ENCODE data around the gene ZMIZ1.

ZMIZ1 gene

DNA sequence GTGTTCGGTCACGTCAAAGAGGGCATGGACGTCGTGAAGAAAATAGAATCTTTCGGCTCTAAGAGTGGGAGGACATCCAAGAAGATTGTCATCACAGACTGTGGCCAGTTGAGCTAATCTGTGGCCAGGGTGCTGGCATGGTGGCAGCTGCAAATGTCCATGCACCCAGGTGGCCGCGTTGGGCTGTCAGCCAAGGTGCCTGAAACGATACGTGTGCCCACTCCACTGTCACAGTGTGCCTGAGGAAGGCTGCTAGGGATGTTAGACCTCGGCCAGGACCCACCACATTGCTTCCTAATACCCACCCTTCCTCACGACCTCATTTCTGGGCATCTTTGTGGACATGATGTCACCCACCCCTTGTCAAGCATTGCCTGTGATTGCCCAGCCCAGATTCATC, 285.0 kb downstream of the ZMIZ1 start:
- DNase-seq (ENCODE audit: low read depth) = no peak
- TF ChIP-seq MYC (IDR thresholded peaks at IDR 0.05; ENCODE audit: low read depth, low read length) (no peak), POLR2A (IDR thresholded peaks at IDR 0.05; ENCODE audit: extremely low read depth, insufficient read length) (no peak)
- TF ChIP-seq, protein P1, sequence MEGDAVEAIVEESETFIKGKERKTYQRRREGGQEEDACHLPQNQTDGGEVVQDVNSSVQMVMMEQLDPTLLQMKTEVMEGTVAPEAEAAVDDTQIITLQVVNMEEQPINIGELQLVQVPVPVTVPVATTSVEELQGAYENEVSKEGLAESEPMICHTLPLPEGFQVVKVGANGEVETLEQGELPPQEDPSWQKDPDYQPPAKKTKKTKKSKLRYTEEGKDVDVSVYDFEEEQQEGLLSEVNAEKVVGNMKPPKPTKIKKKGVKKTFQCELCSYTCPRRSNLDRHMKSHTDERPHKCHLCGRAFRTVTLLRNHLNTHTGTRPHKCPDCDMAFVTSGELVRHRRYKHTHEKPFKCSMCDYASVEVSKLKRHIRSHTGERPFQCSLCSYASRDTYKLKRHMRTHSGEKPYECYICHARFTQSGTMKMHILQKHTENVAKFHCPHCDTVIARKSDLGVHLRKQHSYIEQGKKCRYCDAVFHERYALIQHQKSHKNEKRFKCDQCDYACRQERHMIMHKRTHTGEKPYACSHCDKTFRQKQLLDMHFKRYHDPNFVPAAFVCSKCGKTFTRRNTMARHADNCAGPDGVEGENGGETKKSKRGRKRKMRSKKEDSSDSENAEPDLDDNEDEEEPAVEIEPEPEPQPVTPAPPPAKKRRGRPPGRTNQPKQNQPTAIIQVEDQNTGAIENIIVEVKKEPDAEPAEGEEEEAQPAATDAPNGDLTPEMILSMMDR (IDR thresholded peaks at IDR 0.05; ENCODE audit: low read depth, low read length) = no peak
- TF ChIP-seq, protein P2, sequence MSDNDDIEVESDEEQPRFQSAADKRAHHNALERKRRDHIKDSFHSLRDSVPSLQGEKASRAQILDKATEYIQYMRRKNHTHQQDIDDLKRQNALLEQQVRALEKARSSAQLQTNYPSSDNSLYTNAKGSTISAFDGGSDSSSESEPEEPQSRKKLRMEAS (IDR thresholded peaks at IDR 0.05; ENCODE audit: low read depth, low read length) = no peak
- H3K4me3 ChIP-seq (ENCODE audit: low read depth, low read length) = no peak overlapping the region

DNA sequence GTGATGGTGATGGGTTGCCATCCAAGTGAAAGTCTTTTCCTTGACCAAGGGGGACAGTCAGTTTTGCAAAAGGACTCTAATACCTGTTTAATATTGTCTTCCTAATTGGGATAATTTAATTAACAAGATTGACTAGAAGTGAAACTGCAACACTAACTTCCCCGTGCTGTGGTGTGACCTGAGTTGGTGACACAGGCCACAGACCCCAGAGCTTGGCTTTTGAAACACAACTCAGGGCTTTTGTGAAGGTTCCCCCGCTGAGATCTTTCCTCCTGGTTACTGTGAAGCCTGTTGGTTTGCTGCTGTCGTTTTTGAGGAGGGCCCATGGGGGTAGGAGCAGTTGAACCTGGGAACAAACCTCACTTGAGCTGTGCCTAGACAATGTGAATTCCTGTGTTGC, 285.4 kb downstream of the ZMIZ1 start:
- H3K4me3 ChIP-seq (ENCODE audit: low read depth, low read length) = no peak overlapping the region
- TF ChIP-seq MYC (IDR thresholded peaks at IDR 0.05; ENCODE audit: low read depth, low read length) (no peak), POLR2A (IDR thresholded peaks at IDR 0.05; ENCODE audit: extremely low read depth, insufficient read length) (no peak)
- TF ChIP-seq, protein P2 (IDR thresholded peaks at IDR 0.05; ENCODE audit: low read depth, low read length) = no peak
- TF ChIP-seq, protein P1 (IDR thresholded peaks at IDR 0.05; ENCODE audit: low read depth, low read length) = no peak
- DNase-seq (ENCODE audit: low read depth) = peak; percentile 76

DNA sequence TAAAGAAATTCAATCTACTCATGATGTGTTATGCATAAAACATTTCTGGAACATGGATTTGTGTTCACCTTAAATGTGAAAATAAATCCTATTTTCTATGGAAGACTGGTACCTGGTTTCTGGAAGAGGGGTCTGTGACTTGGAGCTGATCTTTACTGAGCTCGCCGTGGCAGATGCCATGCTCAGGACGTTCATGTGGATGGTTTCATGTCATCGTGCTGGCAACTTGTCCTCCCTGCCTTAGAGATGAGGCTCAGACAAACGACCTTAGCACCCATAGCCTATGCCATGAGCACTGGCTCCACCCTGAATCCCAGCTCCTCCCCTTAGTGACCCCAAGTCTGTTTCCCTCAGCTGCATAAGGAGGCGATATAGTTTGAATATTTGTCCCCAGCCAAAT, 285.8 kb downstream of the ZMIZ1 start:
- DNase-seq (ENCODE audit: low read depth) = no peak
- H3K4me3 ChIP-seq (ENCODE audit: low read depth, low read length) = peak overlapping the region; percentile 8
- TF ChIP-seq, protein P2 (IDR thresholded peaks at IDR 0.05; ENCODE audit: low read depth, low read length) = no peak
- TF ChIP-seq MYC (IDR thresholded peaks at IDR 0.05; ENCODE audit: low read depth, low read length) (no peak), POLR2A (IDR thresholded peaks at IDR 0.05; ENCODE audit: extremely low read depth, insufficient read length) (no peak)
- TF ChIP-seq, protein P1 (IDR thresholded peaks at IDR 0.05; ENCODE audit: low read depth, low read length) = no peak

DNA sequence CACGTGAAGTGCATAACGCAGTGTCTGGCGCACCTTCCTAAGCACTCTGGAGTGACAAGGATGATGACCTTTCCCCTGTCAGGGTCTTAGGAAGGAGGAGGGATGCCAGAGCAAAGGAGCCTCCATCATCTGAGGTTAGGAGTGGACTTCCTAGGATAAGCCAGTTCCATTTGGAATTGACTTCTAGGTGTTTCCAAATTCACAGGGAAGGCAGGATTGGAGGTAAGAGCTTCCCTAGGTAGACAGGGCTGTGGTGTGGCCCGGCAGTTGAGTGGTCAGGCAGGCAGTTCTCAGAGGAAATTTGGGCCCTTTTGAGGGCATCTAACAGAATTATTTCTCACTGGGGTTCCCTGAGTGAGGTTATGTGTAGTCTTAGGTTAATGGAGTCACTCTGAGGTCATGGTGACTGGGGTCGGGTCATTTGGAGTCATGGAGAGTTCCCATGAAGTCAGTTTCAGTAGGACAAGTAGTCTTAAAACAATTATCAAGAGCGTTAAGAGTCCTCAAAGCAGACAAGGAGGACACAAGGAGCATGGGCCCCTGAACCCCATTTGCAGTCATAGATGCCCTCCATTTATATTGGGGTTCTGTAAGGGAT, 286.8 kb downstream of the ZMIZ1 start:
- peak; percentile 45 for DNase-seq (ENCODE audit: low read depth)
- TF ChIP-seq, protein P1 (IDR thresholded peaks at IDR 0.05; ENCODE audit: low read depth, low read length) = no peak
- no peak for TF ChIP-seq MYC (IDR thresholded peaks at IDR 0.05; ENCODE audit: low read depth, low read length)
- H3K4me3 ChIP-seq (ENCODE audit: low read depth, low read length) = no peak overlapping the region

DNA sequence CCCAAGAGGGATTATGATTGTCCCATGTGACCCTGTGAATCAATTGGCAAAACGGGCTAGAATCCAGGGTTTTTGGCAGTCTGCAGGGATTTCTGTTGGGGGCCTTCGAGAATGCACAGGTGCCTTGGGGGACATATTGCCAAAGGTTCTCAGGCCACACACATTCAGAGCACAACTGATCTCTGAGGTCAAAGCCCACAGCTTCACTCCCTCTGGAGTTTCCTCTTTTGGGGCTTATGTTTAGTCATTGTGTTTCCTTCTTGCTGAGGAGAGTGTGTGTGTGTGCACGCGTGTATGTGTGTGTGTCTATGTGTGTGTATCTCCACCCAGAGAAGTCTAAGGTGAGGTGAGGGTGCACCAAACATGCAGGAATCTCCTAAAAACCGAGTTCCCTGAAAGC, 287.3 kb downstream of the ZMIZ1 start:
- no peak overlapping the region for H3K4me3 ChIP-seq (ENCODE audit: low read depth, low read length)
- DNase-seq (ENCODE audit: low read depth) = peak; percentile 85
- TF ChIP-seq, protein P2 (IDR thresholded peaks at IDR 0.05; ENCODE audit: low read depth, low read length) = 0 out of 2 replicates have a peak, but pooled peaks have one; percentile 20
- no peak for TF ChIP-seq POLR2A (IDR thresholded peaks at IDR 0.05; ENCODE audit: extremely low read depth, insufficient read length)

DNA sequence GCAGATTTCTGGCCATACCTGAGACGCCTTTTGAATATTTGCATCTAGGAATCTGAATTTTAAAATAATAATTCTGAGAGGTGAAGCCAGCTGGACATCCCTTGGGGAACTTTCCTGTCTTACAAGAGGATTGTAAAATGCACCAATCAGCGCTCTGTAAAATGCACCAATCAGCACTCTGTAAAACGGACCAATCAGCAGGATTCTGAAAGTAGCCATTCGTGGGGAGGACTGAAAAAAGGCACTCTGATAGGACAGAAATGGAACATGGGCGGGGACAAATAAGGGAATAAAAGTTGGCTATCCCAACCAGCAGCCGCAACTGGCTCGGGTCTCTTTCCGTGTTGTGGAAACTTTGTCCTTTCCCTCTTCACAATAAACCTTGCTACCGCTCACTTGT, 288.4 kb downstream of the ZMIZ1 start:
- no peak overlapping the region for H3K4me3 ChIP-seq (ENCODE audit: low read depth, low read length)
- no peak for DNase-seq (ENCODE audit: low read depth)
- no peak for TF ChIP-seq POLR2A (IDR thresholded peaks at IDR 0.05; ENCODE audit: extremely low read depth, insufficient read length)
- TF ChIP-seq, protein P2 (IDR thresholded peaks at IDR 0.05; ENCODE audit: low read depth, low read length) = no peak

DNA sequence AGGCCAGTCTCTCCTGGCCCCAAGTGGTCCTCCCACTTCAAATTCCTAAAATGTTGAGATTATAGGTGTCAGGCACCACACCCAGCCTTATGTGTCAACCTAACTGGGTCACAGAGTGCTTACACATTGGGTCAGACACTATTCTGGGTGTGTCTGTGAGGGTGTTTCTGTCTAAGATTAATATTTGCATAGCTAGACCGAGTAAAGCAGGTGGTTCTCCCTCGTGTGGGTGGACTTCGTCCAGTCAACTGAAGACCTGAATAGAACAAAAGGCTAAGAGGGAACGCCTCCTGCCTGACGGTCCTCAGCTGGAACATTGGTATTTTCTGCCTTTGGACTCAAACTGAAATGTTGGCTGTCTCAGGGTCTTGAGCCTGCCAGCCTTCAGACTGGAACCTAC, 290.0 kb downstream of the ZMIZ1 start:
- no peak for DNase-seq (ENCODE audit: low read depth)
- TF ChIP-seq, protein P2 (IDR thresholded peaks at IDR 0.05; ENCODE audit: low read depth, low read length) = no peak
- TF ChIP-seq, protein P1 (IDR thresholded peaks at IDR 0.05; ENCODE audit: low read depth, low read length) = no peak
- TF ChIP-seq MYC (IDR thresholded peaks at IDR 0.05; ENCODE audit: low read depth, low read length) = no peak
- no peak for TF ChIP-seq POLR2A (IDR thresholded peaks at IDR 0.05; ENCODE audit: extremely low read depth, insufficient read length)
- no peak overlapping the region for H3K4me3 ChIP-seq (ENCODE audit: low read depth, low read length)

Measured in NB4 (cell line).